ENCODE data around the gene MAP6.
"Not testable (repeated sequence)": the region's sequence is repeated elsewhere in the genome, so short reads cannot be mapped to it uniquely, and the experiment has no call there.

MAP6 gene

GRCh38 chr11:75697906-75698581 lies 29.2 kb upstream of the MAP6 start:
- Histone ChIP-seq H3K4me2 (ENCODE audit: low read depth, low read length) (no peak overlapping the region), H3K4me1 (ENCODE audit: low read length) (no peaks in the 10 kb centered on the region), H3K9me2 (replicated peaks; ENCODE audit: insufficient read depth, low read length) (no peaks in the 10 kb centered on the region), H3K27ac (ENCODE audit: low read length) (no peak overlapping the region), H2AFZ (ENCODE audit: low read length) (no peak overlapping the region), H3K4me3 (ENCODE audit: low read length) (no peak overlapping the region), H4K20me1 (ENCODE audit: insufficient read depth, low read length) (no peaks in the 10 kb centered on the region), H3K9me3 (replicated peaks; ENCODE audit: insufficient read depth, low read length) (no peaks in the 10 kb centered on the region), H3K79me2 (ENCODE audit: low read length) (no peaks in the 10 kb centered on the region), H3K27me3 (replicated peaks; ENCODE audit: insufficient read depth, low read length) (no peaks in the 10 kb centered on the region), H3F3A (ENCODE audit: insufficient read depth, low read length) (no peaks in the 10 kb centered on the region), H3K9ac (ENCODE audit: low read length) (no peak overlapping the region), H3K36me3 (replicated peaks; ENCODE audit: insufficient read depth, low read length) (no peaks in the 10 kb centered on the region)
- no peak for DNase-seq
- no peak for TF ChIP-seq EZH2 (optimal IDR thresholded peaks at IDR 0.05; ENCODE audit: low read depth, low read length)
- no peak for TF ChIP-seq CTCF (IDR thresholded peaks at IDR 0.05; ENCODE audit: low read length)
- no peak for TF ChIP-seq EZH2phosphoT487 (IDR thresholded peaks at IDR 0.05; ENCODE audit: low read length)

- H3K27me3 ChIP-seq (replicated peaks; ENCODE audit: insufficient read depth, low read length) = peaks cover 11% of the 10 kb centered on the region; the same call in 1 of the 2 replicates
- no peak for DNase-seq
- no peak overlapping the region for H3K4me3 ChIP-seq (ENCODE audit: low read length)
- H3K79me2 ChIP-seq (ENCODE audit: low read length) = no peaks in the 10 kb centered on the region
- H3K4me2 ChIP-seq (ENCODE audit: low read depth, low read length) = no peak overlapping the region
- no peak overlapping the region for H2AFZ ChIP-seq (ENCODE audit: low read length)
- H3K9me3 ChIP-seq (replicated peaks; ENCODE audit: insufficient read depth, low read length) = no peaks in the 10 kb centered on the region
- H3F3A ChIP-seq (ENCODE audit: insufficient read depth, low read length) = no peaks in the 10 kb centered on the region
- no peaks in the 10 kb centered on the region for H3K4me1 ChIP-seq (ENCODE audit: low read length)
- H3K9ac ChIP-seq (ENCODE audit: low read length) = no peak overlapping the region
- TF ChIP-seq EZH2phosphoT487 (IDR thresholded peaks at IDR 0.05; ENCODE audit: low read length) (no peak), EZH2 (optimal IDR thresholded peaks at IDR 0.05; ENCODE audit: low read depth, low read length) (no peak)
- H3K27ac ChIP-seq (ENCODE audit: low read length) = no peak overlapping the region
- H3K9me2 ChIP-seq (replicated peaks; ENCODE audit: insufficient read depth, low read length) = no peaks in the 10 kb centered on the region
- H4K20me1 ChIP-seq (ENCODE audit: insufficient read depth, low read length) = no peaks in the 10 kb centered on the region
- no peaks in the 10 kb centered on the region for H3K36me3 ChIP-seq (replicated peaks; ENCODE audit: insufficient read depth, low read length)
These were observed 23.0 kb upstream of the MAP6 start for GRCh38 chr11:75691804-75692203.

GRCh38 chr11:75689863-75690609 lies 21.2 kb upstream of the MAP6 start:
- Histone ChIP-seq H3K9me3 (replicated peaks; ENCODE audit: insufficient read depth, low read length) (no peaks in the 10 kb centered on the region), H3K4me1 (ENCODE audit: low read length) (no peaks in the 10 kb centered on the region), H3K27me3 (replicated peaks; ENCODE audit: insufficient read depth, low read length) (peaks cover 19% of the 10 kb centered on the region), H3K4me3 (ENCODE audit: low read length) (no peak overlapping the region), H4K20me1 (ENCODE audit: insufficient read depth, low read length) (no peaks in the 10 kb centered on the region), H3K36me3 (replicated peaks; ENCODE audit: insufficient read depth, low read length) (no peaks in the 10 kb centered on the region), H3F3A (ENCODE audit: insufficient read depth, low read length) (no peaks in the 10 kb centered on the region), H2AFZ (ENCODE audit: low read length) (no peak overlapping the region), H3K9me2 (replicated peaks; ENCODE audit: insufficient read depth, low read length) (no peaks in the 10 kb centered on the region), H3K4me2 (ENCODE audit: low read depth, low read length) (no peak overlapping the region), H3K79me2 (ENCODE audit: low read length) (no peaks in the 10 kb centered on the region), H3K27ac (ENCODE audit: low read length) (no peak overlapping the region), H3K9ac (ENCODE audit: low read length) (no peak overlapping the region)
- no peak for DNase-seq
- TF ChIP-seq EZH2 (optimal IDR thresholded peaks at IDR 0.05; ENCODE audit: low read depth, low read length) = no peak
- no peak for TF ChIP-seq EZH2phosphoT487 (IDR thresholded peaks at IDR 0.05; ENCODE audit: low read length)
- TF ChIP-seq CTCF (IDR thresholded peaks at IDR 0.05; ENCODE audit: low read length) = no peak

- H2AFZ ChIP-seq (ENCODE audit: low read length); H3K27ac ChIP-seq (ENCODE audit: low read length); H3K4me2 ChIP-seq (ENCODE audit: low read depth, low read length); H4K20me1 ChIP-seq (ENCODE audit: insufficient read depth, low read length); H3K9ac ChIP-seq (ENCODE audit: low read length); H3F3A ChIP-seq (ENCODE audit: insufficient read depth, low read length); H3K9me2 ChIP-seq (replicated peaks; ENCODE audit: insufficient read depth, low read length); H3K4me1 ChIP-seq (ENCODE audit: low read length); DNase-seq; H3K36me3 ChIP-seq (replicated peaks; ENCODE audit: insufficient read depth, low read length); H3K9me3 ChIP-seq (replicated peaks; ENCODE audit: insufficient read depth, low read length); H3K79me2 ChIP-seq (ENCODE audit: low read length); H3K4me3 ChIP-seq (ENCODE audit: low read length): not testable (repeated sequence)
- H3K27me3 ChIP-seq (replicated peaks; ENCODE audit: insufficient read depth, low read length) = peaks cover 66% of the 10 kb centered on the region
These were observed 15.0 kb upstream of the MAP6 start for GRCh38 chr11:75683856-75684255.

Data from MM.1S (cell line).